Mesodermal cell (in vitro differentiated cells): Measurements from ENCODE around the gene MAPK7.

Source experiments
- H3K27ac ChIP-seq: 2 replicates; pipeline ENCODE4 v1.7.0; 2013; ENCODE audit warnings: mild to moderate bottlenecking, low read depth, low read length, moderate library complexity; ENCODE audit not compliant: severe bottlenecking
- H3K36me3 ChIP-seq: 2 replicates; pipeline ENCODE4 v1.7.1; 2013; ENCODE audit warnings: mild to moderate bottlenecking, low read length, moderate library complexity; ENCODE audit not compliant: control insufficient read depth, insufficient read depth
- H3K4me1 ChIP-seq: one replicate; pipeline ENCODE4 v1.7.1; 2013; ENCODE audit warnings: mild to moderate bottlenecking, low read length; ENCODE audit not compliant: insufficient read depth, control insufficient read depth, poor library complexity, severe bottlenecking
- H3K4me3 ChIP-seq: 2 replicates; pipeline ENCODE4 v1.7.0; 2013; ENCODE audit warnings: low read length, control low read depth, mild to moderate bottlenecking; ENCODE audit not compliant: insufficient read depth, poor library complexity, severe bottlenecking; ENCODE audit errors: extremely low read depth
- H3K9me3 ChIP-seq: 2 replicates; pipeline ENCODE4 v1.7.1; 2013; ENCODE audit warnings: mild to moderate bottlenecking, low read length, moderate library complexity; ENCODE audit not compliant: control insufficient read depth
- WGBS, 2 experiments: methylation state at CpG; one replicate each; pipeline ENCODE4 v1.1.5; 2013; ENCODE audit warnings: missing lambda C conversion rate in 2 of 2; ENCODE audit not compliant: insufficient coverage in 2 of 2; 5-methylcytosine and 5-hydroxymethylcytosine counted together

Gene MAPK7

GRCh38 chr17:19414396-19415280 is 36.3 kb downstream of the MAPK7 start:
- Histone ChIP-seq H3K9me3 (no peaks in the 10 kb centered on the region), H3K27ac (no peak overlapping the region), H3K4me3 (no peak overlapping the region), H3K4me1 (no peaks in the 10 kb centered on the region), H3K36me3 (no peaks in the 10 kb centered on the region)
- WGBS, 2 experiments, result 94 to 95% methylated on average over 24 to 26 of the region's 28 CpGs

- H3K36me3 ChIP-seq, result no peaks in the 10 kb centered on the region
- H3K4me1 ChIP-seq, result no peaks in the 10 kb centered on the region
- H3K9me3 ChIP-seq, result no peaks in the 10 kb centered on the region
- H3K27ac ChIP-seq, result no peak overlapping the region
- H3K4me3 ChIP-seq, result no peak overlapping the region
- 89 to 96% methylated on average over 9 to 13 of the region's 13 CpGs for WGBS, 2 experiments
These were observed 37.0 kb downstream of the MAPK7 start for GRCh38 chr17:19415311-19415710.

- 89 to 92% methylated on average over 10 to 17 of the region's 18 CpGs for WGBS, 2 experiments
- Histone ChIP-seq H3K9me3 (no peaks in the 10 kb centered on the region), H3K27ac (no peak overlapping the region), H3K4me3 (no peak overlapping the region), H3K36me3 (no peaks in the 10 kb centered on the region), H3K4me1 (no peaks in the 10 kb centered on the region)
These were observed 37.8 kb downstream of the MAPK7 start for GRCh38 chr17:19415806-19416775.

- no peak overlapping the region for H3K27ac ChIP-seq
- WGBS, 2 experiments, result 83 to 87% methylated on average over 3 of the region's 3 CpGs
- no peaks in the 10 kb centered on the region for H3K9me3 ChIP-seq
- no peaks in the 10 kb centered on the region for H3K36me3 ChIP-seq
- no peak overlapping the region for H3K4me3 ChIP-seq
- H3K4me1 ChIP-seq, result no peaks in the 10 kb centered on the region
These were observed 39.3 kb downstream of the MAPK7 start for GRCh38 chr17:19417611-19418010.

- Histone ChIP-seq H3K36me3 (no peaks in the 10 kb centered on the region), H3K9me3 (no peaks in the 10 kb centered on the region)
- 82 to 87% methylated on average over 6 of the region's 7 CpGs for WGBS, 2 experiments
These were observed 40.1 kb downstream of the MAPK7 start for GRCh38 chr17:19418251-19418992.

GRCh38 chr17:19421219-19421618 is 42.9 kb downstream of the MAPK7 start:
- no peaks in the 10 kb centered on the region for H3K36me3 ChIP-seq
- H3K4me3 ChIP-seq, result no peak overlapping the region
- H3K4me1 ChIP-seq, result no peaks in the 10 kb centered on the region
- 80% methylated on average over 1 of the region's 4 CpGs; no CpG with 5 or more reads in 1 of the 2 experiments for WGBS, 2 experiments
- no peak overlapping the region for H3K27ac ChIP-seq
- H3K9me3 ChIP-seq, result no peaks in the 10 kb centered on the region

More at GRCh38 chr17:19418251-19418992, 40.1 kb downstream of the MAPK7 start:
- no peak overlapping the region for H3K27ac ChIP-seq
- H3K4me3 ChIP-seq, result no peak overlapping the region
- H3K4me1 ChIP-seq, result no peaks in the 10 kb centered on the region

GRCh38 chr17:19421926-19422325 is 43.6 kb downstream of the MAPK7 start:
- no peak overlapping the region for H3K27ac ChIP-seq
- no peaks in the 10 kb centered on the region for H3K4me1 ChIP-seq
- WGBS, 2 experiments, result 86 to 95% methylated on average over 2 to 4 of the region's 6 CpGs
- no peaks in the 10 kb centered on the region for H3K9me3 ChIP-seq
- no peak overlapping the region for H3K4me3 ChIP-seq
- no peaks in the 10 kb centered on the region for H3K36me3 ChIP-seq

- Histone ChIP-seq H3K4me1 (no peaks in the 10 kb centered on the region), H3K4me3 (no peak overlapping the region), H3K27ac (no peak overlapping the region), H3K36me3 (no peaks in the 10 kb centered on the region), H3K9me3 (no peaks in the 10 kb centered on the region)
- 93 to 94% methylated on average over 5 of the region's 8 CpGs for WGBS, 2 experiments
These were observed 46.9 kb downstream of the MAPK7 start for GRCh38 chr17:19424934-19425868.

- Histone ChIP-seq H3K36me3 (no peaks in the 10 kb centered on the region), H3K27ac (no peak overlapping the region), H3K4me3 (no peak overlapping the region), H3K4me1 (no peaks in the 10 kb centered on the region), H3K9me3 (no peaks in the 10 kb centered on the region)
- 70% methylated on average over 1 of the region's 5 CpGs; no CpG with 5 or more reads in 1 of the 2 experiments for WGBS, 2 experiments
These were observed 48.3 kb downstream of the MAPK7 start for GRCh38 chr17:19426631-19427030.
